HepG2 (cell line): ENCODE data around the gene SLA2. TPM values are rescaled to one million over a fixed set of nuclear protein-coding genes. Genes with fewer than 3 reads are reported as not detected.
A peak's percentile ranks its signal among the peaks of the same experiment; 100 is the strongest.

ENCODE experiments used
- CCAR2 ChIP-seq: fragments of 200-400 bp; formaldehyde crosslinking; optimal IDR thresholded peaks from 2 replicates; pipeline ENCODE3; 2018; ENCODE audit warnings: low read depth, mild to moderate bottlenecking, low read length, moderate library complexity
- CHD4 ChIP-seq: fragments of 200-600 bp; sonication (generic); IDR thresholded peaks from 2 replicates; pipeline ENCODE4 v1.7.0; 2017; ENCODE audit warnings: mild to moderate bottlenecking, low read length, borderline replicate concordance
- DZIP1 ChIP-seq: sonication (generic); formaldehyde crosslinking; IDR thresholded peaks from 2 replicates; pipeline ENCODE4 v1.5.0; 2020; ENCODE audit warnings: mild to moderate bottlenecking, missing genetic modification reagents
- PATZ1 ChIP-seq: sonication (generic); formaldehyde crosslinking; IDR thresholded peaks from 2 replicates; pipeline ENCODE4 v1.4.0; 2020; ENCODE audit warnings: missing genetic modification reagents
- PHF8 ChIP-seq: sonication (generic); formaldehyde crosslinking; IDR thresholded peaks from 2 replicates; pipeline ENCODE4 v1.5.0; 2020; ENCODE audit warnings: missing genetic modification reagents
- RBFOX2 ChIP-seq: fragments of 200-400 bp; formaldehyde crosslinking; IDR thresholded peaks from 2 replicates; pipeline ENCODE4 v1.6.1; 2017; ENCODE audit warnings: low read depth, mild to moderate bottlenecking, low read length
- TFAP4 ChIP-seq: sonication (generic); IDR thresholded peaks from 2 replicates; pipeline ENCODE4 v1.6.1; 2016; ENCODE audit warnings: low read depth, borderline replicate concordance
- TSC22D2 ChIP-seq: sonication (generic); formaldehyde crosslinking; IDR thresholded peaks from 2 replicates; pipeline ENCODE4 v1.5.1; 2020; ENCODE audit warnings: missing genetic modification reagents, mild to moderate bottlenecking, borderline replicate concordance
- ZBTB7B ChIP-seq: sonication (generic); formaldehyde crosslinking; IDR thresholded peaks from 2 replicates; pipeline ENCODE4 v1.4.0; 2020; ENCODE audit warnings: missing genetic modification reagents
- ZNF18 ChIP-seq: sonication (generic); formaldehyde crosslinking; IDR thresholded peaks from 2 replicates; pipeline ENCODE4 v1.8.0; 2022; ENCODE audit warnings: mild to moderate bottlenecking, missing genetic modification reagents; ENCODE audit not compliant: insufficient replicate concordance
- ZNF367 ChIP-seq: sonication (generic); formaldehyde crosslinking; IDR thresholded peaks from 2 replicates; pipeline ENCODE4 v1.4.0; 2020; ENCODE audit warnings: missing genetic modification reagents, borderline replicate concordance
- ZNF503 ChIP-seq: sonication (generic); formaldehyde crosslinking; IDR thresholded peaks from 2 replicates; pipeline ENCODE4 v1.4.0; 2020; ENCODE audit warnings: missing genetic modification reagents
- polyA plus RNA-seq, 8 experiments: library from polyadenylated mRNA; depleted of rRNA in 3 of 8; stranded (reverse) in 7 of 8; unstranded in 1 of 8; fragments of >200 nt; fragmentation: Illumina TruSeq in 4 of 8; extraction: Trizol in 4 of 8; gene quantifications; 2 replicates each; pipeline versions ENCODE4 v1.2.1 to v1.2.3, GENCODE V29; 2011 to 2016; ENCODE audit warnings: low read depth in 4 of 8, missing spikeins in 1 of 8, mixed read lengths in 1 of 8; ENCODE audit not compliant: insufficient read depth in 1 of 8
- total RNA-seq, 5 experiments: library from RNA; depleted of rRNA; stranded (reverse); fragments of >200 nt; fragmentation: Illumina TruSeq; extraction: Trizol; gene quantifications; 2 replicates each; pipeline ENCODE4 v1.2.3, GENCODE V29; 2016; ENCODE audit warnings: low read depth in 1 of 5

Gene SLA2
- total and polyA plus RNA-seq, 2 of the 13 experiments (the other 11 are each of a cell fraction or from before 2014, with no cell fraction given), result 1.6 to 3.6 TPM

GRCh38 chr20:36573798-36574365, 72.1 kb downstream of the SLA2 start (continued):
- TF ChIP-seq DZIP1 (CRISPR knock-in tag) (peak; percentile 74; the same call in 1 of the 2 replicates), ZBTB7B (CRISPR knock-in tag) (peak; percentile 89), ZNF367 (CRISPR knock-in tag) (peak; percentile 12; the same call in 1 of the 2 replicates), ZNF18 (CRISPR knock-in tag) (peak; percentile 38), RBFOX2 (peak; percentile 70), CCAR2 (no peak), PATZ1 (CRISPR knock-in tag) (peak; percentile 99), ZNF503 (CRISPR knock-in tag) (peak; percentile 11; the same call in 1 of the 2 replicates), PHF8 (CRISPR knock-in tag) (peak; percentile 74), TFAP4 (peak; percentile 57; the same call in 1 of the 2 replicates), TSC22D2 (CRISPR knock-in tag) (0 out of 2 replicates have a peak, but pooled peaks have one; percentile 33), CHD4 (no peak)
